Neural cell (in vitro differentiated cells): Measurements from ENCODE around the gene VPS13C. TPM values are rescaled to one million over a fixed set of nuclear protein-coding genes. Genes with fewer than 3 reads are reported as not detected.

ENCODE experiments used
- H2AFZ ChIP-seq: fragments of 200-600, 300-800 bp; sonication (generic), shearing (Covaris generic); 2 replicates; pipeline ENCODE4 v1.6.0; 2014; ENCODE audit warnings: low read depth, mild to moderate bottlenecking, antibody characterized with exemption, low read length, moderate library complexity
- H3F3A ChIP-seq: fragments of 200-600 bp; shearing (Covaris generic); 2 replicates; pipeline ENCODE4 v1.6.1; 2016; ENCODE audit warnings: mild to moderate bottlenecking, moderate library complexity, mixed read lengths, antibody characterized with exemption, low read length; ENCODE audit not compliant: insufficient read depth, poor library complexity, severe bottlenecking
- H3K27ac ChIP-seq: fragments of 200-600, 300-800 bp; sonication (generic), shearing (Covaris generic); 2 replicates; pipeline ENCODE4 v1.5.1; 2014; ENCODE audit warnings: mild to moderate bottlenecking, low read length, moderate library complexity
- H3K27me3 ChIP-seq: fragments of 300-800, 200-600 bp; sonication (generic), shearing (Covaris generic); 2 replicates; pipeline ENCODE4 v1.6.0; 2014; ENCODE audit warnings: mild to moderate bottlenecking, low read depth, low read length, moderate library complexity; ENCODE audit not compliant: insufficient read depth
- H3K36me3 ChIP-seq: fragments of 300-800, 200-600 bp; sonication (generic), shearing (Covaris generic); 2 replicates; pipeline ENCODE4 v1.5.1; 2014; ENCODE audit warnings: mild to moderate bottlenecking, antibody characterized with exemption, low read length, moderate library complexity; ENCODE audit not compliant: insufficient read depth
- H3K4me2 ChIP-seq: fragments of 300-800, 200-600 bp; sonication (generic), shearing (Covaris generic); 2 replicates; pipeline ENCODE4 v1.6.0; 2014; ENCODE audit warnings: mild to moderate bottlenecking, low read length
- H3K4me3 ChIP-seq: fragments of 300-800, 200-600 bp; sonication (generic), shearing (Covaris generic); 2 replicates; pipeline ENCODE4 v1.5.1; 2014; ENCODE audit warnings: mild to moderate bottlenecking, low read length, moderate library complexity
- H3K79me2 ChIP-seq: fragments of 200-600 bp; shearing (Covaris generic); replicated peaks from 2 replicates; pipeline ENCODE4 v1.6.0; 2014; ENCODE audit warnings: mild to moderate bottlenecking, low read length, moderate library complexity; ENCODE audit not compliant: insufficient read depth
- H3K9ac ChIP-seq: fragments of 300-800, 200-600 bp; sonication (generic), shearing (Covaris generic); 2 replicates; pipeline ENCODE4 v1.6.1; 2016; ENCODE audit warnings: mild to moderate bottlenecking, low read length, mixed read lengths
- H3K9me2 ChIP-seq: fragments of 200-600 bp; shearing (Covaris generic); 2 replicates; pipeline ENCODE4 v1.6.1; 2016; ENCODE audit warnings: mild to moderate bottlenecking, low read length, mixed read lengths; ENCODE audit not compliant: insufficient read depth
- H3K9me3 ChIP-seq: fragments of 200-600, 300-800 bp; sonication (generic), shearing (Covaris generic); 2 replicates; pipeline ENCODE4 v1.6.1; 2016; ENCODE audit warnings: mild to moderate bottlenecking, mixed run types, low read length, moderate library complexity, mixed read lengths
- H4K20me1 ChIP-seq: fragments of 200-600 bp; shearing (Covaris generic); 2 replicates; pipeline ENCODE4 v1.6.1; 2016; ENCODE audit warnings: mild to moderate bottlenecking, mixed run types; ENCODE audit not compliant: insufficient read depth
- CTCF ChIP-seq: fragments of 450-650 bp; IDR thresholded peaks from 2 replicates; pipeline ENCODE4 v1.5.1; 2014; ENCODE audit warnings: antibody characterized with exemption, mild to moderate bottlenecking, moderate library complexity; ENCODE audit not compliant: poor library complexity, severe bottlenecking
- EP300 ChIP-seq: fragments of 450-650 bp; conservative IDR thresholded peaks from 2 replicates; pipeline ENCODE4 v1.6.1; 2014; ENCODE audit warnings: antibody characterized with exemption, mild to moderate bottlenecking, moderate library complexity; ENCODE audit not compliant: poor library complexity, severe bottlenecking
- EZH2 ChIP-seq: fragments of 200-600, 300-800 bp; shearing (Covaris generic), sonication (generic); IDR thresholded peaks from 2 replicates; pipeline ENCODE4 v1.6.1; 2014; ENCODE audit warnings: antibody characterized with exemption, low read length, borderline replicate concordance, mild to moderate bottlenecking; ENCODE audit not compliant: insufficient read depth, poor library complexity, severe bottlenecking
- MXI1 ChIP-seq: fragments of 450-650 bp; conservative IDR thresholded peaks from 2 replicates; pipeline ENCODE4 v1.6.1; 2014; ENCODE audit warnings: antibody characterized with exemption, mild to moderate bottlenecking; ENCODE audit not compliant: poor library complexity, severe bottlenecking
- POLR2AphosphoS5 ChIP-seq: IDR thresholded peaks from 2 replicates; pipeline ENCODE4 v1.6.1; 2012
- RAD21 ChIP-seq: fragments of 450-650 bp; conservative IDR thresholded peaks from 2 replicates; pipeline ENCODE4 v1.6.1; 2014; ENCODE audit warnings: antibody characterized with exemption, mild to moderate bottlenecking, moderate library complexity
- REST ChIP-seq: IDR thresholded peaks from 2 replicates; pipeline ENCODE4 v1.6.1; 2012; ENCODE audit warnings: borderline replicate concordance
- SMC3 ChIP-seq: fragments of 450-650 bp; conservative IDR thresholded peaks from 2 replicates; pipeline ENCODE4 v1.6.1; 2014; ENCODE audit warnings: antibody characterized with exemption, mild to moderate bottlenecking, moderate library complexity; ENCODE audit not compliant: poor library complexity
- TAF1 ChIP-seq: IDR thresholded peaks from 2 replicates; pipeline ENCODE4 v1.6.1; 2012; ENCODE audit warnings: low read depth
- polyA plus RNA-seq: library from polyadenylated mRNA; depleted of rRNA; stranded (reverse); fragments of >200 nt; gene quantifications from 2 replicates; pipeline ENCODE4 v1.2.3, GENCODE V29; 2014

Gene VPS13C
- polyA plus RNA-seq, 1 donor from 2014 or later: 92.6 TPM

- H3K4me2 ChIP-seq: no peak overlapping the region
- no peaks in the 10 kb centered on the region for H3K27me3 ChIP-seq
- TF ChIP-seq SMC3 (no peak), REST (no peak), MXI1 (no peak)
- no peaks in the 10 kb centered on the region for H3F3A ChIP-seq
- H3K4me3 ChIP-seq: no peak overlapping the region
- H3K9me3 ChIP-seq: no peaks in the 10 kb centered on the region
- no peak overlapping the region for H3K9ac ChIP-seq
- no peak overlapping the region for H2AFZ ChIP-seq
- no peak overlapping the region for H3K27ac ChIP-seq
- H3K36me3 ChIP-seq: peaks cover 8% of the 10 kb centered on the region
- H3K79me2 ChIP-seq: no peaks in the 10 kb centered on the region
- H4K20me1 ChIP-seq: no peaks in the 10 kb centered on the region
- H3K9me2 ChIP-seq: no peaks in the 10 kb centered on the region
Measured at GRCh38 chr15:61921093-61921492, 139.2 kb downstream of the VPS13C start.

GRCh38 chr15:61917457-61917856 is 142.8 kb downstream of the VPS13C start:
- Histone ChIP-seq H2AFZ (no peak overlapping the region), H3K79me2 (no peaks in the 10 kb centered on the region), H3K4me2 (no peak overlapping the region), H3K27me3 (no peaks in the 10 kb centered on the region), H3K27ac (no peak overlapping the region), H3K9me3 (no peaks in the 10 kb centered on the region), H3K9me2 (no peaks in the 10 kb centered on the region), H3K9ac (no peak overlapping the region), H4K20me1 (no peaks in the 10 kb centered on the region), H3K4me3 (no peak overlapping the region), H3K36me3 (peaks cover 12% of the 10 kb centered on the region), H3F3A (no peaks in the 10 kb centered on the region)
- TF ChIP-seq POLR2AphosphoS5 (no peak), RAD21 (no peak), TAF1 (no peak), SMC3 (no peak), MXI1 (no peak), CTCF (no peak), EZH2 (no peak), EP300 (no peak), REST (no peak)
